ENCODE measurements around the gene TANK. TPM values are rescaled to one million over a fixed set of nuclear protein-coding genes. Genes with fewer than 3 reads are reported as not detected.

The TANK gene
- polyA plus RNA-seq, 12 donors = 25.0 to 108 (median 36.4) TPM; not detected in 1

GRCh38 chr2:161223139-161223732, 63.0 kb downstream of the TANK start:
- DNase-seq = peak; percentile 39

- no peak for DNase-seq
These were observed 68.4 kb downstream of the TANK start for GRCh38 chr2:161228511-161229240.

GRCh38 chr2:161230959-161231358, 70.7 kb downstream of the TANK start:
- DNase-seq = no peak

GRCh38 chr2:161232571-161232970, 72.3 kb downstream of the TANK start:
- DNase-seq = no peak

- DNase-seq = no peak
These were observed 73.7 kb downstream of the TANK start for GRCh38 chr2:161233858-161234431.

GRCh38 chr2:161234627-161235026, 74.4 kb downstream of the TANK start:
- no peak for DNase-seq

- DNase-seq = peak; percentile 60
These were observed 77.4 kb downstream of the TANK start for GRCh38 chr2:161237392-161238264.

GRCh38 chr2:161238265-161238559, 78.0 kb downstream of the TANK start:
- no peak for DNase-seq

- DNase-seq = peak; percentile 63
These were observed 78.5 kb downstream of the TANK start for GRCh38 chr2:161238560-161239325.

- no peak for DNase-seq
These were observed 79.3 kb downstream of the TANK start for GRCh38 chr2:161239326-161240109.

GRCh38 chr2:161241894-161242293, 81.7 kb downstream of the TANK start:
- no peak for DNase-seq

- DNase-seq = no peak
These were observed 83.1 kb downstream of the TANK start for GRCh38 chr2:161243312-161243711.

GRCh38 chr2:161243905-161244304, 83.7 kb downstream of the TANK start:
- DNase-seq = peak; percentile 56

- DNase-seq = peak; percentile 42
These were observed 84.4 kb downstream of the TANK start for GRCh38 chr2:161244387-161245260.

GRCh38 chr2:161245261-161245553, 85.0 kb downstream of the TANK start:
- DNase-seq = no peak

GRCh38 chr2:161245671-161246070, 85.4 kb downstream of the TANK start:
- no peak for DNase-seq

GRCh38 chr2:161246281-161246680, 86.1 kb downstream of the TANK start:
- DNase-seq = no peak

- DNase-seq = no peak
These were observed 90.7 kb downstream of the TANK start for GRCh38 chr2:161250864-161251436.

- no peak for DNase-seq
These were observed 97.1 kb downstream of the TANK start for GRCh38 chr2:161257123-161257952.

All from muscle of arm (tissue), 12 donors.